Hair follicle dermal papilla cell (primary cell): ENCODE results near the gene POU2AF3. TPM values are rescaled to one million over a fixed set of nuclear protein-coding genes. Genes with fewer than 3 reads are reported as not detected.

Experiments used
- small RNA-seq: library from RNA; depleted of rRNA; stranded (forward); fragments of <200 nt; gene quantifications from one replicate; pipeline ENCODE3, GENCODE V24; 2012
- total RNA-seq: library from RNA; depleted of rRNA; stranded (reverse); fragments of >200 nt; gene quantifications from 2 replicates; pipeline ENCODE4 v1.2.3, GENCODE V29; 2012

The POU2AF3 gene
- not detected in 2 replicates for total RNA-seq

GRCh38 chr11:111298413-111299100 lies at the start of gene POU2AF3:
POU2AF3 (plus strand) TSS chr11:111298546; CDS start chr11:111298582, 36 bp downstream.

Small RNA genes within 50 kb of the gene (small RNA-seq; reads per million reads assigned to genes)
- gene MIR4491: not detected

Other genes with a start within 250 kb of the POU2AF3 start
- gene POU2AF2, start 52.8 kb upstream of the POU2AF3 start, total RNA-seq: not detected in 2 replicates
- gene POU2AF1, start 80.7 kb downstream of the POU2AF3 start, total RNA-seq: under 0.01 TPM in 1 of 2 replicates, not detected in the other
- gene BTG4, start 213.8 kb downstream of the POU2AF3 start, total RNA-seq: 0.24 and 0.32 TPM in 2 replicates
- not detected in 2 replicates for gene HOATZ, start 216.2 kb downstream of the POU2AF3 start, total RNA-seq
- 157 and 170 TPM in 2 replicates for gene LAYN, start 242.2 kb downstream of the POU2AF3 start, total RNA-seq